Limb (tissue), 2 donors: ENCODE results near the gene APOBEC2.
"Not testable (repeated sequence)": the region's sequence is repeated elsewhere in the genome, so short reads cannot be mapped to it uniquely, and the experiment has no call there.

Source experiments
- DNase-seq, 2 donors: peaks; one replicate each; pipeline ENCODE4 v3.0.0-alpha.2; 2016; ENCODE audit errors: extremely low spot score in 2 of 2

APOBEC2 gene

DNA sequence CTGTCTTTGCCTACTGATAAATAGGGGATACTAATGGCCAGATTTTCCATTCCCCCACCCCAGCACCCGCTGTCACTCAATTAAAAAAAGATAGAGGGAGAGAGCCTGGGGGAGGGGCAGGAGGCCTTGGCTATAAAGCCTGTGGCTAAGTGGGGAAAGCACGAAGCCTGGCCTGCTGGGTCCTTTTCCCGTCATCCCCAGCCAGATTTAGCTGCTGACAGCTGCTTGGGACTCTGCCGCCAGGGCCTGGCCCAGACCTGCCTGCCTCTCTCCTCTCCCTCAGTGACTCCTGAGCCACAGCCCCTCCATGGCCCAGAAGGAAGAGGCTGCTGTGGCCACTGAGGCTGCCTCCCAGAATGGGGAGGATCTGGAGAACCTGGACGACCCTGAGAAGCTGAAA lies at the start of gene APOBEC2:
APOBEC2 (plus strand) TSS at position 162 of the 400 bp plus-strand sequence; CDS start at position 308, 146 bp downstream.
- peak in 1 of 2 donors; percentile 58 for DNase-seq

DNA sequence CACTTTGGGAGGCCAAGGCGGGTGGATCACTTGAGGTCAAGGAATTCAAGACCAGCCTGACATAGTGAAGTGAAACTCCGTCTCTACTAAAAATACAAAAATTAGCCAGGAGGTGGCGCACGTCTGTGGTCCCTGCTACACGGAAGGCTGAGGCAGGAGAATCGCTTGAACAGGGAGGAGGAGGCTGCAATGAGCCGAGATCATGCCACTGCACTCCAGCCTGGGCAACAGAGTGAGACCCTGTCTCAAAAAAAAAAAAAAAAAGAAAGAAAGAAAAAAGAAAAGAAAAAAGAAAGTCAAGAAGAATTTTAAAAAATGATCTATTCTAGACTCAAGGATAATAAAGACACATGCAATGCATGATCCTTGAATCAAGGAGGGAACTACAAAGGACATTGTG lies 46.8 kb upstream of the APOBEC2 start:
- DNase-seq, result not testable (repeated sequence)

DNA sequence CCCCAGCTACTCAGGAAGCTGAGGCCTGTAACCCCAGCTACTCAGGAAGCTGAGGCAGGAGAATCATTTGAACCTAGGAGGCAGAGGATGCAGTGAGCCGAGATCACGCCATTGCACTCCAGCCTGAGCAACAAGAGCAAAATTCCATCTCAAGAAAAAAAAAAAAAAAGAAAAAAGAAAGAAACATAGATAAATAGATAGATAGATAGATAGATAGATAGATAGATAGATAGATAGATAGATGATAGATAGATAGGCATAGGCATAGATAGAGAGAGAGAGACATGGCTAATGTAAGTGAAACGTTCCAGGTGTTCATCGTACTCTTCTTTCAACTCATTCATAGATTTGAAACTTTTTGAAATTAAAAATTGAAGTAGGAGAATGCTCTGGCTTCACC lies 46.0 kb upstream of the APOBEC2 start:
- DNase-seq, result not testable (repeated sequence)

DNA sequence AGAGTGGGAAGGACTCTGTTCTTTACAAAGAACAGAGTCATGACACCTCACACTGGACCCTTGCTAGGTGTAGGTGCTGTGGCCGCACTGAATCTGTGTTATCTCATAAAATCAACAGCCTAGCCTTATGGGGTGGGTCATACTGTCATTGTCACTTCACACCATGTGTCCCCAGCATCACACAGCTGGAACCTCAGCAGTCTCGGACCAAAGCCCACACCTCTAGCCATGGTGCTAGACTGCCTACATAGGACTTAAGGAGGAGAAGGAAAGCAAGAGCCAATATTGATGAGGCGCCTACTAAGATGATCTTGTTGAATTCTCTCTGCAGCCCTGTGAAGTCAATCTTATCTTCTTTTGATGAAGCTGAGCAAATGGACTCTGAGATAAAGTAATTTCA lies 45.0 kb upstream of the APOBEC2 start:
- no peak for DNase-seq

DNA sequence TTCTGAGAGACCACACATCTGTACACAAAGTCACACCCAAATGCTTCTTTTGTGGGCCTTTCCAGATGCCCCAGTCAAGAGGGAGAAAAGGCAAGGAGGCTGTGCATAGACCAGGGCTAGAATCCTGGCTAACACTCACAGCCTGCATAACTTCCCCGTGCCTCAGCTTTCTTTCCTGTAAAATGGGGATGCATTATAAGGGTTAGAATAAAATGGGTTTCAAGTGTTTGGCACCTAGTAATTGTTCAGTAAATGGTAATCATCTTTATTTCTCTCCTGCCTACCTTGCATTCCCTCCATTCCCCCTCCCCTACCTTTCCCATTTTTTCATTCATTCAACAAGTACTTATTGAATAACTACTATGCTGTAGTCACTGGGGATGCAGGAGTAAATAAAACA lies 43.3 kb upstream of the APOBEC2 start:
- no peak for DNase-seq

DNA sequence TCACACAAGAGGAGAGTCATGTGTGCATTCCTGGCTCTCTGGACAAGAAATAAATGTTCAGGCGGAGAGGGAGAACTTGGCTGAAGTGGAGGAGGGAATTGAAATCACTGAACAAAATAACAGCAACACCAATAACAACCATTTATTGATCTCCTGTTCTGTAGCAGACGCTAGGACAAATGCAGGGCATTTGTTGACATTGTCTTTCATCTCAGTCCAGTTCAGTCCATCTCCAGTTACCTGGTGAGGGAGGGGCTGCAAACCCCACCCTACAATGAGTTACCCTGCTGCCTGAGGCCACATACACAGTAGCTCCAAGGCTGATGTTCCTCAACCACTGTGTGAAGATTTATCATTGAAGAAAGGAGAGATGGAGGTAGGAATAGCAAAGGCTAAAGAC lies 41.3 kb upstream of the APOBEC2 start:
- no peak for DNase-seq

DNA sequence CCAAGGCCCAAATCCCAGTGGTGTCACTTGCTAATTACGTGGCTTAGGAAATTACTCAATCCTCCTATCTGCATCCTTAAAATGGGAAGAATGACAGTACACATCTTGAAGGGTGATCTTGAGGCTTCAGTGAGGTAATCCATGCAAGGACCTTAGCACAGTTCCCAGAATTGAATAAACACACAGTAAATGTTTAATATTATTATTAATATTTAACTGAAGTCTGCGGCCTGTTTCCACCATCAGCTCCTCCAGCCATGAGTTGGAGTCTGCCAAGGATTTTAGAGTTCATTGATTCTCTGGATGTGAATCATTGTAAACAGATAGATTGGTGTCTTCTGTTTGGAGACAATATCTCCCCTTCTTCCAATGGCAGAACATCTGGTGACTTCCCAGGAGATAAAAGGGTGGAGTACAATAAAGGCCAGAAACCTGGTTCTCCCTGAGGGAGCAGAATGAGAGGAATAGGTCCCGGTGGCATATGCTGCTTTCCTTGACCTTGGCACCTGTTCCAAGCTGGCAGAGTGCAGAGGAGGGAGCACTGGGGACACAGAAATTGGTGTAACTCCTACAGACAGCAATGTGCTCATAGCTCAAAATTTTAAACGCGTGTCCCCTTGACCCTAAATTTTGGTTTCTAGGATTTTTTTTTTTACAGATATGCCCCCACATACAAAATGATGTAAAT lies 39.4 kb upstream of the APOBEC2 start:
- no peak for DNase-seq

DNA sequence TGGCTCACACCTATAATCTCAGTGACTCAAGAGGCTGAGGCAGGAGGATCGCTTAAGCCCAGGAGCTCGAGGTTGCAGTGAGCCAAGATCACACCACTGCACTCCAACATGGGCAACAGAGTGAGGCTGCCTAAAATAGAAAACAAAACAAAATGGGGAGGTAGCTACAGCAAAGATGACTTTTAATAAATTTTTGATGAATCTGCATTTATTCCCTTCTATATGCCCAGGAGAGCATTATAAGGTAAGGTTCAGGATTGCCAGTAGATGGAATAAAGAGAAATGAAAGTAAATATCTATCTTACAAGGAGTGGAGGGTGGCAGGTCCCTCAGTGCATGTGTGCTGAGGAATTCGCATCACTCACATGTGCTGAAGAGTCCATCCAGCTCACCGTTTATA lies 38.2 kb upstream of the APOBEC2 start:
- DNase-seq, result no peak

DNA sequence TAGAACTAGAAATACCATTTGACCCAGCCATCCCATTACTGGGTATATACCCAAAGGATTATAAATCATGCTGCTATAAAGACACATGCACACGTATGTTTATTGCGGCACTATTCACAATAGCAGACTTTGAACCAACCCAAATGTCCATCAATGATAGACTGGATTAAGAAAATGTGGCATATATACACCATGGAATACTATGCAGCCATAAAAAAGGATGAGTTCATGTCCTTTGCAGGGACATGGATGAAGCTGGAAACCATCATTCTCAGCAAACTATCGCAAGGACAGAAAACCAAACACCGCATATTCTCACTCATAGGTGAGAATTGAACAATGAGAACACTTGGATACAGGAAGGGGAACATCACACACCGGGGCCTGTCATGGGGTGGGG lies 37.1 kb upstream of the APOBEC2 start:
- DNase-seq, result not testable (repeated sequence)

DNA sequence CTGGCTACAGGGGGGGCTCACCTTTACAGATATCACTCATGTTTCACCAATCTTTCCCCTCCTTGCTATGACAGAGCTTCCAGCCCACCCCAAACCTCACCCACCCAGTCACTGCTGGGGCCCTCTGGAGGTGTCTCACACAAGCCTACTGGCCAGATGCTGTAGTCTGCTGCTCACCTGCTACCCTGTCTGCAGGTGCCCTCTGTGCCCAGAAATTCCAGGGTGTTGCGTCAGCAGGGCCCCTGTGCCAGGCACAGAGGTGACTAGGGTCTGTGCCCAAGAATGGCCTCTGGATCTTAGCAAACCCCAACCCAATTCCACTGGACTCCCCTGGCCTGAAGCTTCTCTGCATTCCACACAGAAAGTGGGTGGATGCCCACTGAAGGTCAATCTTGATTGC lies 35.3 kb upstream of the APOBEC2 start:
- no peak for DNase-seq

DNA sequence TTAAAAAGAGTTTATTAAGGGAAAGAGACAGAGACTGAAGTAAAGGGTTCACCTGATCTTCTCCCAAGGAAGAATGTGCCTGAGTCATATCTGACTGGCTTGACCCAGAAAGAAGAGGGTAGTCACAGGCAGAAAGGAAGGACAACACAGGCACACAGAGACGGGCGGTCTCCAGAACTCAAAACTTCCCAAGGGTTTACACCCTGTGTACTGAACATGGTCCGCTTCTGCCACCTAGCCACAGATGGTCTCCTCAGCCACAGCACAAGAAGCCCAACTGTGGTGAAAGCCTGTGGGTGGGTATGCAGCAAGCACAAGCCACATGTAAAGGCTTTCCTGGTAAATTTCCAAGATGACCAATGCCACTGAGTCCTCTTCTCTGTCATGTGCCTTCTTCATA lies 31.2 kb upstream of the APOBEC2 start:
- no peak for DNase-seq

DNA sequence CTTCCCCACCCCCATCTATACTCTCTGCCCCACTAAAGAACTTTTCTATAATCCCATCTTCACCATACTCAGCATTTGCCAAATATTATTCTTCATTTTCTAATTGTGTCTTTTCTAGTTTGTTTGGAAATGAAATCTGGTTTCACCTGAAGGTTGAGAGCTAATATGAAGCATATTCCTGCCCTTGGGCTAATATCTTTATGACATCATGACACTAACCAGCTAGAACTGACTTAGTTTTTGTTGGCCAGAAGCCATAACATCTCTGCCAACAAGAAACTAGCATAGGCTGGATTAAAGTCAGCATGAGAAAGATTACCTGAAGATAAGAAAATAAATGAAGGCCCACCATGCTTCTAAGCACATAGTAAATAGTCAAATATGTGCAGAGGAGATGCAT lies 30.7 kb upstream of the APOBEC2 start:
- DNase-seq, result no peak

DNA sequence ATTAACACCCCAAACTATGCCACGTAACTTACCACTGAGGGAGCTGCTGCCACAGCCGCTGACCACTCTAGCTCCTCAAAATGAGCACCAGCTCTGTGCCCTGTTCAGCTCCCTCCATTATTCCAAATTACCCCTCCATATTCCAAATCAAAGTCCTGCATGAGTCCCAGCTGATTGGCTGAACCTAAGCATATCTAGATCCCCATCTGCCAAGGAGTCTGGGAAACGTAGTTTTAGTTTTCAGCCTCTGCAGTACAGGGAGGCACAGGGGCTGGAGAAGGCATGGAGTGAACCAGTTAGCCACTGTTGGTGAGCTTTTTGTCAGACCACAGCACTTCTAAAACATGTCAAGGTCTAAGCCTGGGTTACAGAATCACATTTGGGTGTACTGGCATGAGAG lies 29.9 kb upstream of the APOBEC2 start:
- no peak for DNase-seq

DNA sequence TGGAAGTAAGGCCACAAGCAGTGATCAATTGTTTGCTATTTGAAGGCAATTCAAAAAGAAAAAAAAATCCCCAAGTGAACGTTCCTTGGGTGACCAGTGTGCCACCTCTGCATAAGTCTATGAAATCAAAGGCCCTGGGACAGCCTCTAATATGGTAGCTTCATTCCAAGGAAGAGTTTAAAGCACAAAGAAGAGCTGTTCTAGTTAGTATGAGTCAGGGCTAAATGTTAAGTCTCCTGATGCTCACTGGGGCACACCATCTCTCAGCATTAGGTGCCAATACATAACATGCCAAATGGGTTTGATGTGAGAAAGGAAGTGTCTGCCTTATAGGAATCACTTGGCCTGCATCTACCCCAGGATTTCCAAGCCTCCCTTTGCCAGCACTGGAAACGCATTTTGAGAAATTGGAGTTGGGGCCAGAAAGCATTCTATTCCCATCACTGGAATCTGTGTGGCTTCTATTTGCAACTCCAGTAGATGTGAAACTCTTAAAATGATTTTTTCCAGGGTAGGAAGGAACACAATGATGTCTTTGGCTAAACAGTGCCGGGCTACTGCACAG lies 27.0 kb upstream of the APOBEC2 start:
- DNase-seq, result no peak

DNA sequence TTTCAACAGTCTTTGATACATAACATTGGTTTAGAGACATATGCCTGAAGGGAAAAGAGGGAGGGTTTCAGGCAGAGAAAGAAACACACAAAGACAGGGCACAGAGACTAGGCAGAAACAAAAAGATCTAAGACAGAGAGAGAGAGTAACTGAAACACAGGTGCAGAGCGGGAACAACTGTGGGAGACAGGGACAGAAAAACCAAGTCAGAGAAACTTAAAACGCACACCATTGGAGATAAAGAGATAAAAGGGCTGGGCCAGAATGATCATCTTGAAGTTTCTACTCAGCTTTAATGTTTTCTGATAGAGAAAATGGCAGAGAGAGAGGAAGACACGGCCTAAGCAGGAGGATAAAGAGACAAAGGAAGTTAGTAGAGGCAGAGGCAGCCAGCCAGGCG lies 25.8 kb upstream of the APOBEC2 start:
- DNase-seq, result no peak

DNA sequence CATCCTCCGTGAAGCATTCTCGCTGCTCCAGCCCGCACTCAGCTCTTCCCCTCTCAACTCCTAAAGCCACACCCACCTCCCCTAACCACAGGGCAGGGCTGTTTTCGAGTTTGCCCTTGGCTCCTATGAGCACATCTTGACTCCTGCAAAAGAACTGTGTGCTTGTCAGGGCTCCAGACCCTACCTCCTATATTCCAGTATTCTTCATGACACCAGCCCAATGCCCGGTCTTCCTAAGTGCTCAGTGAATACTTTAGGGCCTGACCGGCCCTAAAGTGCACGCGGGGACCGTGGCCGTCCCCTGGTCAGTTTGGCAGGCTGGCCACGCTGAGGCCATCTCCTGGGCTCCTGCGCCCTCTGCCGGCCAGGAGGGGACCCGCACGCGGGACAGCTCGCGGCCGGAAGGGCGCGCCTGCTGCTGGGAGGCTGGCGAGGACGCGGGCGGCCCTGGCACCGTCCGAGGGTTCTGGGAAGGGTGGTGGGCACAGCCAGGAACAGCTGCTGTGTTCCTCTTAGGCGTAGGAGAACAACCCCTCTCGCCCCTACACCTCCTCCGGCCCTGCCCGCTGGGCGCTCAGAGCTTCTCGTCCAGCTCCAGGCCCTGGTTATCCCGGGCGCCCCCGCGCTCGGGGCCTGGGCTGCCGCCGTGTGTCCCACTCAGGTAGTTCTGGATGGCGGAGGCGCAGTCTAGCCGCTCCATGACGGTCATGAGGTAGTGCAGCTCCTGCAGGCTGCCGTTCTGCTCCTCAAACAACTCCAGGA lies 25.0 kb upstream of the APOBEC2 start:
- peak; percentile 81 to 91 for DNase-seq

DNA sequence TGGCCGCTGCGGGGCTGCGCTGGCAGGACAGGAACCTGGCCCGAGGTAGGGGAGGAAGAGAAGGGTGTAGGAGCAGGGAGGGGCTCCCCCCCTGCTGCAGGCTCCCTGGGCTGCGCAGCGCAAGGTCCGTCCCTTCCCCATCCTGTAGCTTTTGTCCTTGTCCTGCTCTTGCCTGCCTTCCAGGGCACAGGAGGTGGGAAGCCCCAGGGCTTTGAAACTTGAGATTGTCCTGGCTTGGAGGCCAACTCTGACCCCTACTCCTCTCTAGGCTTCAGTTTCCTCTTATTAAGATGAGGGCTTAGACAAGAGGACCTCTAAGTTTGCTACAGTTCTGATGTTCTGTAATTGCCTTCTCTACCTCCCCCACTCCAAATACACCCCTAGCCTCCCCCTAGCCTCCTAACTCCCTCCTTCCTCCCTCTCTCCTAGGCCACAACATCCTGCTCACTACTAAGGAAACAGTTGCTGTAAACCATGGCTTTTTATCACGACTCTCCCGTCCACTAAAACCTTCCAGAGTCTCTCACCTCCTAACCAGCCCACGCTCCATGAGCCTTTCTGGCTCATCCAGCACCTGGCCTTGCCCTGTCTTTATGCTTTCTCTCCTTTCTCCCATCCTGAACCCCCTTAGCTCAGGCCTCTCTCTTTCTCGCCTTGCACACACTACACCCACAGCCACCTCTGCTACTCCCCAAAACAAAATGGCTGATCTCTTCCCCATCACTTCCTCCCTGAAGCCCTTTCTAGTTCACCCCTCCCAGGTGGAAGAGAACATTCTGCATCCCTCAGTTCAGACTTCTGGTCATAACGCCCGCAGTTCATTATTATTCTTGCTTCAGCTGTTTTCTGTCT lies 24.2 kb upstream of the APOBEC2 start:
- DNase-seq, result no peak

DNA sequence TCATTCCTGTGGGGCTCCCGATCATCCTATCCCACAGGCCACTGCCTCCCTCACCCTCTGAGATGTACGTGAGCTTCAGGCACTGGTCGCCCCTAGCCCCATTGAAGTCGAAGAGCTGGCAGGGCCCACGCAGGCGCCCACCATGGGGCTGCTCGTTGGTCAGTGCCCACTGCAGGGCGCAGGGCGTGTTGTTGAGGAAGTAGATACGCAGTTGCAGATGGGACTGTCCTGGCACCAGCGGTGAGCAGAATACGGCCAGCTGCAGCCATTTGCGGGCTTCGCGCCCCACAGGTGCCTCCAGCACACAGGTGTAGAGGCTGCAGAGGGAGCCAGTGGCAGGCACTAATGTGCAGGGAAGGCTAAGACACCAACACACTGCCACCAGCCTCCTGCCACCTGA lies 20.2 kb upstream of the APOBEC2 start:
- no peak for DNase-seq

DNA sequence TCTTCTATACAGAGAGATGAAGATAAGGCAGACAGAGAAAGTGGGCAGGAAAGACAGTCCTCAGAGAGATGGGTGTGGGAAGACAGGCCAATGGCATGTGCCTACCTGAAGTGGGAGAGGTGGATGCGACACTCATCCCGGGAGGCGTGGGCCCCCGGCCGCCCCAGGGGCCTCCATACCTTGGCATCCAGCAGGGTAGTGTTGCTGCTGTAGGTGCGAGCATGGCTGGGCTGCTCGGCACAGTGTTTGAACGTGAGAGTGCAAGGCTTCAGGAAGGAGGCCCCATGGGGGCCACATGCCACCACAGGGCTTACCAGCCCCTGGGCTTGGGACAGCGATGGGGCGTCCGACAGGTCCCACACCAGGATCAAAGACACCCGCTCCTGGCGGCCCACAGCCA lies 19.2 kb upstream of the APOBEC2 start:
- DNase-seq, result no peak

DNA sequence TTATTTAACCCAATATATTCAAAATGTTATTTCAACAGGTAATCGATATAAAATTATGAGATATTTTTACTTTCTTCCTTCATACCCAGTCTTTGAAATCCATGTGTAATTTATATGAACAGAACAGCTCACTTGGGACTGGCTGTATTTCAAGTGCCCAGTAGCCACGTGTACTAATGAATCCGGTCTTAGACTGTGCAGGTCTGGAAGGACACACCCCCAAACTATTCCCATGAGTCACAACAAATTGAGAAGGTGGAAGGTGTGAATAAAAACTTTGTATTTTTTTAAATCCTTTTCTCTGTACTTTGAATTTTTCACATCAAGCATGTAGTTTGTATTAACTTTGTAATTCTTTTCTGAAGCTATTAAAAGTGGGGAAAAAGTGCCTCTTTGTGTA lies 16.8 kb upstream of the APOBEC2 start:
- DNase-seq, result no peak

DNA sequence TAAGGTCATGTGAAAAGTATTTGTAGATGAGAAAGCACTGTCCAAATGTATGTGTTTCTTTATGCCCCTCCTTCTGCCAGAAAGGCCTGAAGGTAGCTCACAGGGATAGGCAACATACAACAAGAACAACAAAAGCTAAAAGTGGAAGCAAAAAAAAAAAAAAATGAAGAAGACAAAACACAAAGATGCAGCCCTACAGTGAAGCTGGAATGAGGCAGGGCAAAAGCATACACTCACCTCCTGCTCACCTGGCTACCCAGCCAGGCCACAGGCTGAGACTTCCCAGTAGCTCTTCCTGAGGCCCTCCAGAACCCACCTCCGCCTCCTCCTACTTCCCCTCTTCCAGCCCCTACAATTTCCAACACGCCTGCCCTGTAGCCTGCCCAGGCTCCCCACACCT lies 16.4 kb upstream of the APOBEC2 start:
- DNase-seq, result no peak
